ENCODE measurements around the gene HCRT. TPM values are rescaled to one million over a fixed set of nuclear protein-coding genes. Genes with fewer than 3 reads are reported as not detected.

HCRT gene
- total and polyA plus RNA-seq, 9 donors: not detected

DNA sequence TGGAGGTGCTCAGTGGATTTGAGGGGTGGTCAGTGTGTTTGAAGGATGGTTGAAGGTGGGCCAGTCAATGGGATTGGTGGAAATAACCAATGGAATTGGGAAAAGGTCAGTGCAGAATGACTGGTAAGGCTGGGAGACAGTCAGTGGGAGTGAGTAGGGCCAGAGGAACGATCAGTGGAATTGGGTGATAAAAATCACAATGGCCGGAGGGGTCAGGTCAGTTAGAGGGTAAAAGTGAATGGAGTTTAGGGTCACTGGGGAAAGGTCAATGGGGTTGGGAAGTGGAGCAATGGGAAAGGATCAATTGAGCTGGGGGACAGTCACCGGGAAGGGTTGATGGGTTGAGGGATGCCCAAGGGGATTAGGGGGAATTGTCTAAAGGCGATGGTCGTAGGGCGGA lies 19.5 kb downstream of the HCRT start:
- WGBS, 3 donors: 82 to 85% (median 82%) methylated on average over 6 of the region's 6 CpGs

DNA sequence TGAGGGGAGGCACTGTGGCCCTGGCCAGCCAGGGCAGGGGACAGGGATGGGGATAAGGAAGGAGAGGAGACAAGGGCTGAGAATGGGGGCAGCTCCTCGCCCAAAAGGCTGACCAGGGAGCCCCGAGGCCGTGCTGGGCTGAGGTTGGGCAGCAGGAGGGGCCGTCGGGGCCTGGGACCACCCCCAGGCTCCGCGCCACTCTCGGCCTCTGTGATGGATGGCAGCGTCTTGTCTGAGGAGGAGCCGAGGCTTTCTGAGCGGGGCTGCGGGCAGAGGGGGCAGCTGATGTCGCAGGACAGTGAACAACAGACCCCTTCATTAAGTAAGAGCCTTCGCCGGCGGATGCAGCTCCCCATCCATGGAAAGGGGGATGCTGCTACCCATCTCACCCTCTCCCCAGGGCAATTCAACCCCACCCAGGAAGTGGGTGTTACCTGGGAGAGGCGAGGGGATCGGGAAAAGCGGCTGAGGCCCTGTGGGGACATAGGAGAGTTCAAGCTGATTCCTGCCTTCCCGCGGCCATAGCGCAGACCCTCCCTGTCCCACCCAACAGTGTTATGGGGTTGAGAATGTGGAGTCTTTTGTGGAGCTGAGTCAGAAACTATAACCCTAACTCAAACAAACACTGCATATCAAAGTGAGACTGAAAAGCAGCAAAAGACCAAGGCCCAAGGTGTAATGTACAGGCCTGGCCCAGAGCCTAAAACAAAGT lies 21.4 kb downstream of the HCRT start:
- Histone ChIP-seq H3K27ac (no peak overlapping the region), H3K9me3 (no peaks in the 10 kb centered on the region), H3K27me3 (no peaks in the 10 kb centered on the region), H3K4me1 (ENCODE audit: insufficient read depth) (no peaks in the 10 kb centered on the region), H3K36me3 (no peaks in the 10 kb centered on the region), H3K4me3 (no peak overlapping the region)
- no peak for DNase-seq
- intact Hi-C loops (cut with DNase I): no loop called here
- 52 to 61% (median 56%) methylated on average over 22 of the region's 22 CpGs for WGBS, 3 donors
- TF ChIP-seq, protein P1, sequence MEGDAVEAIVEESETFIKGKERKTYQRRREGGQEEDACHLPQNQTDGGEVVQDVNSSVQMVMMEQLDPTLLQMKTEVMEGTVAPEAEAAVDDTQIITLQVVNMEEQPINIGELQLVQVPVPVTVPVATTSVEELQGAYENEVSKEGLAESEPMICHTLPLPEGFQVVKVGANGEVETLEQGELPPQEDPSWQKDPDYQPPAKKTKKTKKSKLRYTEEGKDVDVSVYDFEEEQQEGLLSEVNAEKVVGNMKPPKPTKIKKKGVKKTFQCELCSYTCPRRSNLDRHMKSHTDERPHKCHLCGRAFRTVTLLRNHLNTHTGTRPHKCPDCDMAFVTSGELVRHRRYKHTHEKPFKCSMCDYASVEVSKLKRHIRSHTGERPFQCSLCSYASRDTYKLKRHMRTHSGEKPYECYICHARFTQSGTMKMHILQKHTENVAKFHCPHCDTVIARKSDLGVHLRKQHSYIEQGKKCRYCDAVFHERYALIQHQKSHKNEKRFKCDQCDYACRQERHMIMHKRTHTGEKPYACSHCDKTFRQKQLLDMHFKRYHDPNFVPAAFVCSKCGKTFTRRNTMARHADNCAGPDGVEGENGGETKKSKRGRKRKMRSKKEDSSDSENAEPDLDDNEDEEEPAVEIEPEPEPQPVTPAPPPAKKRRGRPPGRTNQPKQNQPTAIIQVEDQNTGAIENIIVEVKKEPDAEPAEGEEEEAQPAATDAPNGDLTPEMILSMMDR (IDR thresholded peaks at IDR 0.05): no peak
- TF ChIP-seq EP300 (IDR thresholded peaks at IDR 0.05) (no peak), POLR2A (IDR thresholded peaks at IDR 0.05) (no peak)

More for the DNA sequence above, 19.5 kb downstream of the HCRT start:
- no peak for DNase-seq
- intact Hi-C loops (cut with DNase I): no loop called here
- Histone ChIP-seq H3K36me3 (no peaks in the 10 kb centered on the region), H3K4me1 (ENCODE audit: insufficient read depth) (no peaks in the 10 kb centered on the region), H3K27ac (no peak overlapping the region), H3K9me3 (no peaks in the 10 kb centered on the region), H3K4me3 (no peak overlapping the region), H3K27me3 (no peaks in the 10 kb centered on the region)
- TF ChIP-seq POLR2A (IDR thresholded peaks at IDR 0.05) (no peak), EP300 (IDR thresholded peaks at IDR 0.05) (no peak)

DNA sequence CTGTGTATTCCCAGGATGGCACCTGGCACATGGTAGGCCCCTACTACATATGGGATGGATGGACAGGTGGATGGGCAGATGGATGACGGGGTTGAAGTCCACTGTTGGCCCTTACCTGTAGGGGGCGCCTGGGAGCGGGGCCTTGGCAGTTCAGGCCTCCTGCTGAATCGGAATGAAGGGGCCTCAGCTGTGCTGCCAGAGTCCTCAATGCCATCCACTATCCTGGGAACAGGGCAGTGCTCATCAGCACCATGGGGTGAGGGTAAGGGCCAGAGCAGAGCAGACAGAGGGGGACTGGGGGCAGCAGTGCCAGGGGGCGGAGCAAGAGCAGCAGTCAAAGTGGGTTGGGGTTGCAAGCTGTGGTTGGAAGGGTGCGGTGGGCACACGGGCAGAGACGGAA lies 22.1 kb downstream of the HCRT start:
- intact Hi-C loops (cut with DNase I): no loop called here
- no peak for TF ChIP-seq EP300 (IDR thresholded peaks at IDR 0.05)
- no peak for TF ChIP-seq POLR2A (IDR thresholded peaks at IDR 0.05)
- TF ChIP-seq, protein P1 (IDR thresholded peaks at IDR 0.05): no peak
- H3K4me1 ChIP-seq (ENCODE audit: insufficient read depth): no peaks in the 10 kb centered on the region
- H3K9me3 ChIP-seq: no peaks in the 10 kb centered on the region
- DNase-seq: no peak
- no peak overlapping the region for H3K4me3 ChIP-seq
- no peaks in the 10 kb centered on the region for H3K27me3 ChIP-seq
- H3K27ac ChIP-seq: no peak overlapping the region
- WGBS, 3 donors: 57 to 59% (median 59%) methylated on average over 8 of the region's 8 CpGs
- H3K36me3 ChIP-seq: no peaks in the 10 kb centered on the region

DNA sequence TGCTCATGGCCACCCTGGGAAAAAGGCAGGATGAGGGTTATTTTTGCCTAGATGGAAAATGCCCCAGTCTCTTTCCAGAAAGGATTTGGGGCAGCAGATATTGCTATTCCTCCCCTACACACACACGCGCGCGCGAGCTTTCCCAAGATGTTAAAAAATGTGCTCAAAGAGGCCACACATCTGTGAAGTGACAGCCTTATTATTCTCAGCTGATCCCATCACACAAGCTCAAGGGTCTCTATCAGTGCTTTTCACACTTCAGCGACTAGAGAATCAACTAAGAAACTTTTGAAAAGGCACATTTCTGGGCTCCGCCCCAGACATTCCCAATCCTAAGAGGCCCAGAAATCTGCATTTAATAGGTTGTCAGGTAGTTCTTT lies 24.7 kb downstream of the HCRT start:
- WGBS, 3 donors: 84 to 88% (median 86%) methylated on average over 7 of the region's 7 CpGs

More for the DNA sequence above, 24.7 kb downstream of the HCRT start:
- intact Hi-C loops (cut with DNase I): no loop called here
- H3K4me1 ChIP-seq (ENCODE audit: insufficient read depth): no peaks in the 10 kb centered on the region
- no peak overlapping the region for H3K27ac ChIP-seq
- TF ChIP-seq EP300 (IDR thresholded peaks at IDR 0.05) (no peak), POLR2A (IDR thresholded peaks at IDR 0.05) (no peak)
- TF ChIP-seq, protein P1 (IDR thresholded peaks at IDR 0.05): no peak
- H3K36me3 ChIP-seq: no peaks in the 10 kb centered on the region
- H3K27me3 ChIP-seq: no peaks in the 10 kb centered on the region
- no peak overlapping the region for H3K4me3 ChIP-seq
- no peak for DNase-seq
- no peaks in the 10 kb centered on the region for H3K9me3 ChIP-seq
